Uterus (tissue), 4 donors: Measurements from ENCODE around the gene NELL1. TPM values are rescaled to one million over a fixed set of nuclear protein-coding genes. Genes with fewer than 3 reads are reported as not detected.

Experiments used
- DNase-seq, 2 donors: peaks; one replicate each; pipeline ENCODE4 v3.0.0-alpha.2; 2019 to 2020
- H3K27ac ChIP-seq, 2 donors: fragments of 200-600 bp; sonication (generic); 1 replicate in 1 of 2; 2 replicates in 1 of 2; pipeline ENCODE4 v1.5.1; 2016 to 2018
- H3K27me3 ChIP-seq, 2 donors: fragments of 200-600 bp; sonication (generic); one replicate each; pipeline ENCODE4 v1.5.1; 2018 to 2019; ENCODE audit warnings: control low read depth in 1 of 2
- H3K36me3 ChIP-seq, 2 donors: fragments of 200-600 bp; sonication (generic); one replicate each; pipeline ENCODE4 v1.5.1; 2019; ENCODE audit warnings: control low read depth in 1 of 2
- H3K4me1 ChIP-seq, 2 donors: fragments of 200-600 bp; sonication (generic); one replicate each; pipeline ENCODE4 v1.5.1; 2018 to 2019; ENCODE audit warnings: control low read depth in 1 of 2
- H3K4me3 ChIP-seq, 2 donors: fragments of 200-600 bp; sonication (generic); 1 replicate in 1 of 2; 2 replicates in 1 of 2; pipeline ENCODE4 v1.5.1; 2018 to 2019; ENCODE audit warnings: mild to moderate bottlenecking in 1 of 2
- H3K9me3 ChIP-seq, 2 donors: fragments of 200-600 bp; sonication (generic); one replicate each; pipeline ENCODE4 v1.5.1; 2019; ENCODE audit warnings: control low read depth in 1 of 2
- CTCF ChIP-seq, 4 experiments: fragments of 200-600 bp in 2 of 4; fragments of 450-650 bp in 2 of 4; sonication (generic) in 2 of 4; IDR thresholded peaks; one replicate each; pipeline ENCODE4 v1.5.1; 2016 to 2019; ENCODE audit warnings: antibody characterized with exemption in 4 of 4, mild to moderate bottlenecking in 2 of 4, moderate library complexity in 1 of 4
- POLR2A ChIP-seq, 2 donors: fragments of 450-650 bp; IDR thresholded peaks; one replicate each; pipeline ENCODE4 v1.6.1; 2016; ENCODE audit warnings: antibody characterized with exemption in 2 of 2, mild to moderate bottlenecking in 1 of 2, moderate library complexity in 1 of 2
- intact Hi-C: fragments of 100-400 bp; cut with DNase I; formaldehyde crosslinking; loops from one replicate; pipeline ENCODE4 v1.15.1; 2023; ENCODE audit warnings: low total_unique reads
- total RNA-seq, 4 donors: library from RNA; depleted of rRNA in 3 of 4; stranded (reverse); fragments of >200 nt in 3 of 4; gene quantifications; one replicate each; pipeline versions ENCODE4 v1.1.0 to v1.2.4, GENCODE V29; 2014 to 2023
- donor health status: DM: yes; HTN: yes; CAD: no.

The NELL1 gene
- 10 to 100 TPM in 1 of 4 donors, under 1 TPM in 1, not detected in 2; 0.34 to 25.1 TPM for total RNA-seq

GRCh38 chr11:20668844-20669819 is at the start of gene NELL1:
Gene NELL1, plus strand, starts transcription at chr11:20669586.
- no peak for DNase-seq
- H3K4me1 ChIP-seq = no peaks in the 10 kb centered on the region
- H3K27ac ChIP-seq = no peak within 1 kb of the TSS
- intact Hi-C loops = no loop called here
- no peaks in the 10 kb centered on the region for H3K9me3 ChIP-seq
- peaks cover 0 to 10% of the 10 kb centered on the region in 2 donors for H3K27me3 ChIP-seq
- H3K36me3 ChIP-seq = no peaks in the 10 kb centered on the region
- TF ChIP-seq POLR2A (IDR thresholded peaks at IDR 0.05) (no peak), CTCF (IDR thresholded peaks at IDR 0.05) (no peak)
- H3K4me3 ChIP-seq = no peak within 1 kb of the TSS

- H3K9me3 ChIP-seq = no peaks in the 10 kb centered on the region
- TF ChIP-seq CTCF (IDR thresholded peaks at IDR 0.05) = no peak
- no peak for TF ChIP-seq POLR2A (IDR thresholded peaks at IDR 0.05)
- intact Hi-C loops = no loop called here
- no peaks in the 10 kb centered on the region for H3K4me1 ChIP-seq
- no peak overlapping the region for H3K27ac ChIP-seq
- DNase-seq = no peak
- no peaks in the 10 kb centered on the region for H3K27me3 ChIP-seq
- H3K36me3 ChIP-seq = no peaks in the 10 kb centered on the region
- H3K4me3 ChIP-seq = no peak overlapping the region
These were observed 48.4 kb upstream of the NELL1 start for GRCh38 chr11:20620988-20621387.

GRCh38 chr11:20621679-20622078 is 47.7 kb upstream of the NELL1 start:
- Histone ChIP-seq H3K27ac (no peak overlapping the region), H3K36me3 (no peaks in the 10 kb centered on the region), H3K4me1 (no peaks in the 10 kb centered on the region), H3K4me3 (no peak overlapping the region), H3K9me3 (no peaks in the 10 kb centered on the region), H3K27me3 (no peaks in the 10 kb centered on the region)
- intact Hi-C loops = no loop called here
- DNase-seq = no peak
- no peak for TF ChIP-seq POLR2A (IDR thresholded peaks at IDR 0.05)
- no peak for TF ChIP-seq CTCF (IDR thresholded peaks at IDR 0.05)

- intact Hi-C loops = no loop called here
- TF ChIP-seq POLR2A (IDR thresholded peaks at IDR 0.05) (no peak), CTCF (IDR thresholded peaks at IDR 0.05) (no peak)
- no peaks in the 10 kb centered on the region for H3K36me3 ChIP-seq
- no peak overlapping the region for H3K27ac ChIP-seq
- H3K9me3 ChIP-seq = no peaks in the 10 kb centered on the region
- H3K4me1 ChIP-seq = no peaks in the 10 kb centered on the region
- H3K27me3 ChIP-seq = no peaks in the 10 kb centered on the region
- H3K4me3 ChIP-seq = no peak overlapping the region
- DNase-seq = no peak
These were observed 46.1 kb upstream of the NELL1 start for GRCh38 chr11:20623252-20623651.

GRCh38 chr11:20626279-20626678 is 43.1 kb upstream of the NELL1 start:
- no peaks in the 10 kb centered on the region for H3K36me3 ChIP-seq
- intact Hi-C loops = no loop called here
- no peak for TF ChIP-seq POLR2A (IDR thresholded peaks at IDR 0.05)
- H3K4me1 ChIP-seq = no peaks in the 10 kb centered on the region
- no peak overlapping the region for H3K27ac ChIP-seq
- H3K27me3 ChIP-seq = no peaks in the 10 kb centered on the region
- H3K4me3 ChIP-seq = no peak overlapping the region
- DNase-seq = no peak
- H3K9me3 ChIP-seq = no peaks in the 10 kb centered on the region
